PC-3 (cell line): Measurements from ENCODE around the gene RNF144B. TPM values are rescaled to one million over a fixed set of nuclear protein-coding genes. Genes with fewer than 3 reads are reported as not detected.

ENCODE experiments used
- ATAC-seq: fragments of 200-7000 bp; cut with Tn5 transposase; 2 replicates; pipeline ENCODE4 v1.9.1; 2020; ENCODE audit warnings: mild to moderate bottlenecking, moderate library complexity
- BruUV-seq: library from RNA; stranded (reverse); fragments of 400-500 nt; replicated peaks from 2 replicates; lab custom pipeline; 2021; lab: Mats Ljungman, UMichigan
- CTCF ChIA-PET: fragments of 300-600 bp; sonication (Branson Sonifier 250); formaldehyde crosslinking; loops from one replicate; lab custom pipeline; 2022; ENCODE audit warnings: antibody characterized with exemption; lab: Charles Lee
- POLR2A ChIA-PET: fragments of 300-600 bp; sonication (Branson Sonifier 250); formaldehyde crosslinking; loops from one replicate; lab custom pipeline; 2022; ENCODE audit warnings: antibody characterized with exemption; ENCODE audit not compliant: unreplicated experiment; lab: Charles Lee
- DNase-seq: peaks from one replicate; pipeline ENCODE4 v3.0.0-alpha.2; 2015
- H2AFZ ChIP-seq: fragments of 300-600 bp; sonication (generic); 2 replicates; pipeline ENCODE4 v1.6.0; 2016; ENCODE audit warnings: antibody characterized with exemption, low read length
- H3F3A ChIP-seq: fragments of 300-600 bp; sonication (generic); one replicate; pipeline ENCODE4 v1.6.0; 2017; ENCODE audit warnings: antibody characterized with exemption, low read length, control low read depth, mild to moderate bottlenecking; ENCODE audit not compliant: unreplicated experiment
- H3K27ac ChIP-seq: fragments of 300-600 bp; sonication (generic); 2 replicates; pipeline ENCODE4 v1.5.1; 2016; ENCODE audit warnings: mild to moderate bottlenecking, low read length
- H3K27me3 ChIP-seq: fragments of 300-600 bp; sonication (generic); 2 replicates; pipeline ENCODE4 v1.6.1; 2016; ENCODE audit warnings: low read length, mixed read lengths
- H3K36me3 ChIP-seq: fragments of 300-600 bp; sonication (generic); 2 replicates; pipeline ENCODE4 v1.6.1; 2016; ENCODE audit warnings: low read depth, mixed run types, low read length, mixed read lengths
- H3K4me1 ChIP-seq: fragments of 300-600 bp; sonication (generic); 2 replicates; pipeline ENCODE4 v1.5.1; 2016; ENCODE audit warnings: low read length; ENCODE audit not compliant: insufficient read depth
- H3K4me2 ChIP-seq: fragments of 300-600 bp; sonication (generic); 2 replicates; pipeline ENCODE4 v1.6.0; 2016; ENCODE audit warnings: low read length
- H3K4me3 ChIP-seq: fragments of 300-600 bp; sonication (generic); 2 replicates; pipeline ENCODE4 v1.5.1; 2016; ENCODE audit warnings: mild to moderate bottlenecking, low read length, mixed read lengths
- H3K79me2 ChIP-seq: fragments of 300-600 bp; sonication (generic); 2 replicates; pipeline ENCODE4 v1.6.1; 2017; ENCODE audit warnings: low read length, mixed read lengths
- H3K9ac ChIP-seq: fragments of 300-600 bp; sonication (generic); 2 replicates; pipeline ENCODE4 v1.6.0; 2016; ENCODE audit warnings: mild to moderate bottlenecking, low read length
- H3K9me2 ChIP-seq: fragments of 300-600 bp; sonication (generic); replicated peaks from 2 replicates; pipeline ENCODE4 v1.6.1; 2016; ENCODE audit warnings: mixed run types, low read length, mixed read lengths
- H3K9me3 ChIP-seq: fragments of 300-600 bp; sonication (generic); 2 replicates; pipeline ENCODE4 v1.6.1; 2016; ENCODE audit warnings: low read length, mixed read lengths
- H4K20me1 ChIP-seq: fragments of 300-600 bp; sonication (generic); 2 replicates; pipeline ENCODE4 v1.6.1; 2016; ENCODE audit warnings: low read length, mixed read lengths
- EZH2 ChIP-seq: fragments of 300-600 bp; sonication (generic); IDR thresholded peaks from one replicate; pipeline ENCODE4 v1.6.1; 2017; ENCODE audit warnings: antibody characterized with exemption, mild to moderate bottlenecking, low read length; ENCODE audit not compliant: unreplicated experiment
- EZH2phosphoT487 ChIP-seq: fragments of 300-600 bp; sonication (generic); IDR thresholded peaks from 2 replicates; pipeline ENCODE4 v1.6.1; 2018; ENCODE audit warnings: mild to moderate bottlenecking, antibody characterized with exemption, low read length, borderline replicate concordance
- intact Hi-C: fragments of 100-400 bp; cut with micrococcal nuclease; formaldehyde crosslinking; loops from 2 replicates; pipeline ENCODE4 v1.9.0; 2023
- total RNA-seq: library from RNA; depleted of rRNA; stranded (reverse); fragments of >200 nt; gene quantifications from 2 replicates; pipeline ENCODE4 v1.2.3, GENCODE V29; 2014
- TF ChIP-seq, protein P1 (sequence below): fragments of 300-600 bp; sonication (generic); conservative IDR thresholded peaks from 2 replicates; pipeline ENCODE4 v1.5.1; 2017; ENCODE audit warnings: antibody characterized with exemption, low read depth, mild to moderate bottlenecking, low read length

RNF144B gene
- total RNA-seq, 1 experiment from 2014 or later: 4.6 TPM

DNA sequence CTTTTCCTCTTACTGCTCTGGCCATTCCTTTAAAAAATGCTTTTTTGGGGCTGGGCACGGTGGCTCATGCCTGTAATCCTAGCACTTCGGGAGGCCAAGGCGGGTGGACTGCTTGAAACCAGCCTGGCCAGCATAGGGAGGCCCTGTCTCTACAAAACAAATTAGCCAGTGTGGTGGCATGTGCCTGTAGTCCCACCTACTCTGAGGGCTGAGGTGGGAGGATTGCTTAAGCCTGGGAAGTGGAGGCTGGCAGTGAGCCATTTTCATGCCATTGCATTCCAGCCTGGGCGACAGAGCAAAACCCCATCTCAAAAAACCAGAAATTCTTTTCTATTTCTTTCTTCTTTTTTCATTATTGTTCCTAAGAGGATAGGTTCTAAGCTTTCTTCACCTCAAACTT, 36.9 kb upstream of the RNF144B start:
- no peaks in the 10 kb centered on the region for H3F3A ChIP-seq
- no peaks in the 10 kb centered on the region for H3K9me3 ChIP-seq
- H2AFZ ChIP-seq: no peak overlapping the region
- no peak overlapping the region for H3K27ac ChIP-seq
- H3K9me2 ChIP-seq: no peaks in the 10 kb centered on the region
- BruUV-seq: no TSS peak
- H3K4me3 ChIP-seq: no peak overlapping the region
- intact Hi-C loops: no loop called here
- no peak overlapping the region for H3K4me2 ChIP-seq
- H3K9ac ChIP-seq: no peak overlapping the region
- no peaks in the 10 kb centered on the region for H3K27me3 ChIP-seq
- DNase-seq (no peak), ATAC-seq (no peak)
- H4K20me1 ChIP-seq: no peaks in the 10 kb centered on the region
- TF ChIP-seq EZH2: no peak
- TF ChIP-seq, protein P1, sequence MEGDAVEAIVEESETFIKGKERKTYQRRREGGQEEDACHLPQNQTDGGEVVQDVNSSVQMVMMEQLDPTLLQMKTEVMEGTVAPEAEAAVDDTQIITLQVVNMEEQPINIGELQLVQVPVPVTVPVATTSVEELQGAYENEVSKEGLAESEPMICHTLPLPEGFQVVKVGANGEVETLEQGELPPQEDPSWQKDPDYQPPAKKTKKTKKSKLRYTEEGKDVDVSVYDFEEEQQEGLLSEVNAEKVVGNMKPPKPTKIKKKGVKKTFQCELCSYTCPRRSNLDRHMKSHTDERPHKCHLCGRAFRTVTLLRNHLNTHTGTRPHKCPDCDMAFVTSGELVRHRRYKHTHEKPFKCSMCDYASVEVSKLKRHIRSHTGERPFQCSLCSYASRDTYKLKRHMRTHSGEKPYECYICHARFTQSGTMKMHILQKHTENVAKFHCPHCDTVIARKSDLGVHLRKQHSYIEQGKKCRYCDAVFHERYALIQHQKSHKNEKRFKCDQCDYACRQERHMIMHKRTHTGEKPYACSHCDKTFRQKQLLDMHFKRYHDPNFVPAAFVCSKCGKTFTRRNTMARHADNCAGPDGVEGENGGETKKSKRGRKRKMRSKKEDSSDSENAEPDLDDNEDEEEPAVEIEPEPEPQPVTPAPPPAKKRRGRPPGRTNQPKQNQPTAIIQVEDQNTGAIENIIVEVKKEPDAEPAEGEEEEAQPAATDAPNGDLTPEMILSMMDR: no peak
- no peaks in the 10 kb centered on the region for H3K79me2 ChIP-seq
- peaks cover 23% of the 10 kb centered on the region for H3K4me1 ChIP-seq
- no peaks in the 10 kb centered on the region for H3K36me3 ChIP-seq
- ChIA-PET CTCF (no interaction called here), POLR2A (no interaction called here)

DNA sequence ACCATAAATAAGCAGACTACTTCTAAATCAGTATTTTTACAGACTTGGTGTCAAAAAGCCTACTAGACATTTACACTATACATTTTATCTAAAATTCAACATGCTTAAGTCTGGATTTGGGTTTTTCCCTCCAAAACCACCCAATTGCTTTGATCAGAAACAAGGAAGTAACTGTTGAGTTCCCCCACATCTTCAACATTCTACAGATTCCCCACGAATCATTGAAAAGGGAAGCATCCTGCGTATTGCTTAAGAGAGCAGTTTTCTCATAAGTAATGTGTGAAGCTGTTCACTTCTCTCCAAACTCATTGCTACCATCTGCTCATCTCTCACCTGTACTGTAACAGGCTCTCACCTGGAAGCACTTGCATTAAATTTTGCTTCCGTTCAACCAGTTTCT, 36.4 kb upstream of the RNF144B start:
- BruUV-seq: no TSS peak
- Histone ChIP-seq H3F3A (no peaks in the 10 kb centered on the region), H3K9me3 (no peaks in the 10 kb centered on the region), H3K36me3 (no peaks in the 10 kb centered on the region), H3K4me2 (no peak overlapping the region), H3K4me3 (no peak overlapping the region), H3K4me1 (peaks cover 23% of the 10 kb centered on the region), H2AFZ (no peak overlapping the region), H3K27me3 (no peaks in the 10 kb centered on the region), H3K9ac (no peak overlapping the region), H4K20me1 (no peaks in the 10 kb centered on the region), H3K27ac (no peak overlapping the region), H3K79me2 (no peaks in the 10 kb centered on the region), H3K9me2 (no peaks in the 10 kb centered on the region)
- intact Hi-C loops: no loop called here
- DNase-seq (no peak), ATAC-seq (no peak)
- POLR2A ChIA-PET: no interaction called here
- no peak for TF ChIP-seq EZH2
- TF ChIP-seq EZH2phosphoT487: no peak
- TF ChIP-seq, protein P1: no peak
- CTCF ChIA-PET: no interaction called here

DNA sequence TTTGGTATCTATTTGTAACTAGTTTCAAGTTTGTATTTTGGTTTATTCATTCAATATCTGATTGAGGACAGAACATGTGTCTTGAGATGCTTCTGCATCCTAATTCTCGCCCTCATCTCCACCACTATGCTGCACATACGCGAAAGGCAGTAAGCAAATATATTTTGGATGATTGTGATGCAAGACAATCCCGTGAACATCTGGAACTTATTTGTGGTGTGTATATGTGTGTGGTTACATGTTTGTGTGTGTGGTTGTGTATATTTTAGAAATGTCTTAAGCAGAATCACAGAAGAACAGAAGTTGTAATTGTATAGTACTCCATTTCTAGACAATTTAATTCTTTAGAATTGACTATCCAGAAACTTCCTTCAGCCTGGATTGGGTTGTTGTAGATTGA, 35.1 kb upstream of the RNF144B start:
- Histone ChIP-seq H3K36me3 (no peaks in the 10 kb centered on the region), H3K79me2 (no peaks in the 10 kb centered on the region), H4K20me1 (no peaks in the 10 kb centered on the region), H3K27me3 (no peaks in the 10 kb centered on the region), H2AFZ (no peak overlapping the region), H3K9me2 (no peaks in the 10 kb centered on the region), H3K9ac (no peak overlapping the region), H3F3A (no peaks in the 10 kb centered on the region), H3K4me1 (peaks cover 11% of the 10 kb centered on the region), H3K4me2 (no peak overlapping the region), H3K4me3 (no peak overlapping the region), H3K27ac (no peak overlapping the region), H3K9me3 (no peaks in the 10 kb centered on the region)
- intact Hi-C loops: no loop called here
- TF ChIP-seq EZH2phosphoT487: no peak
- no TSS peak for BruUV-seq
- POLR2A ChIA-PET: no interaction called here
- CTCF ChIA-PET: no interaction called here
- DNase-seq: no peak
- ATAC-seq: no peak
